Diencephalon (tissue), 1 donor: ENCODE data around the gene TMEM171. TPM values are rescaled to one million over a fixed set of nuclear protein-coding genes. Genes with fewer than 3 reads are reported as not detected.

ENCODE experiments used
- total RNA-seq: library from RNA; depleted of rRNA; stranded (reverse); fragments of >200 nt; gene quantifications from one replicate; pipeline ENCODE4 v1.2.3, GENCODE V29; 2014

The TMEM171 gene
- total RNA-seq: 0.23 TPM

GRCh38 chr5:73120222-73121118, at the start of gene TMEM171:
TSS of gene TMEM171 (plus strand) at chr5:73120575. CDS start at chr5:73123374, 2,799 bp downstream.

GRCh38 chr5:73172951-73173350, 52.6 kb downstream of the TMEM171 start, which contains the start of gene TMEM174:
TSS of gene TMEM174 (plus strand) at chr5:73173193. CDS start at chr5:73173244, 51 bp downstream.

Other genes starting within 250 kb of the TMEM171 start
- gene FCHO2, start 164.5 kb upstream of the TMEM171 start, total RNA-seq: 52.4 TPM
- not detected for gene TMEM174, start 52.6 kb downstream of the TMEM171 start, total RNA-seq